SK-N-SH treated with all-trans-retinoic acid at 6 μM for 48 hours (cell line): ENCODE data around the gene POLK.

Experiments
- ARNTL ChIP-seq: fragments of 450-650 bp; formaldehyde crosslinking; IDR thresholded peaks from 2 replicates; pipeline ENCODE4 v1.5.0; 2020; ENCODE audit warnings: low read depth, mild to moderate bottlenecking, moderate library complexity, borderline replicate concordance
- ZFP3 ChIP-seq: fragments of 250-450 bp; sonication (Bioruptor Pico); IDR thresholded peaks from 2 replicates; pipeline ENCODE4 v1.5.0; 2020; ENCODE audit warnings: mild to moderate bottlenecking, moderate library complexity

GRCh38 chr5:75465480-75465879 is 46.2 kb upstream of the POLK start:
- TF ChIP-seq ARNTL (CRISPR knock-in tag) (no peak), ZFP3 (no peak)
